Panc1 (cell line): ENCODE measurements around the gene MIS18A. TPM values are rescaled to one million over a fixed set of nuclear protein-coding genes. Genes with fewer than 3 reads are reported as not detected.

Experiments used
- ATAC-seq: fragments of 200-7000 bp; cut with Tn5 transposase; 2 replicates; pipeline ENCODE4 v1.9.1; 2020; ENCODE audit warnings: mild to moderate bottlenecking, moderate library complexity
- BruUV-seq: library from RNA; stranded (reverse); fragments of 400-500 nt; replicated peaks from 2 replicates; lab custom pipeline; 2021; lab: Mats Ljungman, UMichigan
- CTCF ChIA-PET: fragments of 300-600 bp; sonication (Branson Sonifier 250); formaldehyde crosslinking; loops from one replicate; lab custom pipeline; 2022; ENCODE audit warnings: antibody characterized with exemption; lab: Charles Lee
- POLR2A ChIA-PET: fragments of 300-600 bp; sonication (Branson Sonifier 250); formaldehyde crosslinking; loops from one replicate; lab custom pipeline; 2022; ENCODE audit warnings: antibody characterized with exemption; lab: Charles Lee
- DNase-seq: peaks from one replicate; pipeline ENCODE4 v3.0.0-alpha.2; 2010; ENCODE audit warnings: low read depth, low spot score
- H3K27ac ChIP-seq: 2 replicates; pipeline ENCODE4 v1.5.1; 2011; ENCODE audit warnings: mild to moderate bottlenecking, low read length, inconsistent platforms
- H3K27me3 ChIP-seq: fragments of 200-500 bp; sonication (Bioruptor generic); 2 replicates; pipeline ENCODE4 v1.6.0; 2014; ENCODE audit warnings: low read length, inconsistent platforms; ENCODE audit not compliant: control insufficient read depth, insufficient read depth
- H3K36me3 ChIP-seq: fragments of 200-500 bp; sonication (Bioruptor generic); 2 replicates; pipeline ENCODE4 v1.5.1; 2014; ENCODE audit warnings: inconsistent platforms, mild to moderate bottlenecking, low read length, moderate library complexity; ENCODE audit not compliant: control insufficient read depth, insufficient read depth
- H3K4me1 ChIP-seq: 2 replicates; pipeline ENCODE4 v1.5.1; 2011; ENCODE audit warnings: inconsistent platforms, mild to moderate bottlenecking, low read length, moderate library complexity; ENCODE audit not compliant: control insufficient read depth, insufficient read depth
- H3K4me3 ChIP-seq, 2 experiments: 2 replicates each; pipeline ENCODE4 v1.5.1; 2011 to 2012; ENCODE audit warnings: low read depth in 2 of 2, low read length in 2 of 2, mild to moderate bottlenecking in 2 of 2, inconsistent platforms in 1 of 2, moderate library complexity in 1 of 2
- H3K9me3 ChIP-seq: fragments of 200-500 bp; sonication (Bioruptor generic); 2 replicates; pipeline ENCODE4 v1.5.1; 2014; ENCODE audit warnings: low read depth, mild to moderate bottlenecking, inconsistent platforms, low read length, moderate library complexity; ENCODE audit not compliant: control insufficient read depth, insufficient read depth
- POLR2AphosphoS5 ChIP-seq: IDR thresholded peaks from 2 replicates; pipeline ENCODE4 v1.6.1; 2012; ENCODE audit warnings: mild to moderate bottlenecking, low read depth, low read length, moderate library complexity
- SIN3A ChIP-seq: IDR thresholded peaks from 2 replicates; pipeline ENCODE4 v1.6.1; 2012; ENCODE audit warnings: low read depth, mild to moderate bottlenecking, low read length, moderate library complexity, borderline replicate concordance; ENCODE audit not compliant: insufficient read depth
- TCF7L2 ChIP-seq: IDR thresholded peaks from 2 replicates; pipeline ENCODE4 v1.6.1; 2011; ENCODE audit warnings: mild to moderate bottlenecking, low read depth, low read length, inconsistent platforms
- in situ Hi-C: cut with HindIII; loops from 2 replicates; pipeline ENCODE4 v1.10.0; 2016; ENCODE audit warnings: low sequenced_read_pairs, low pct_unique_long_range_greater_than_20kb
- intact Hi-C: fragments of 100-400 bp; cut with micrococcal nuclease; formaldehyde crosslinking; loops from one replicate; pipeline ENCODE4 v1.10.0; 2022; ENCODE audit not compliant: unreplicated experiment
- total RNA-seq: library from RNA; stranded (reverse); gene quantifications from one replicate; pipeline ENCODE4 v1.2.1, GENCODE V29; 2021; ENCODE audit not compliant: unreplicated experiment
- TF ChIP-seq, protein P1 (sequence below), 2 experiments: IDR thresholded peaks; 2 replicates each; pipeline ENCODE4 v1.6.1; 2011 to 2012; ENCODE audit warnings: low read depth in 2 of 2, control low read depth in 1 of 2, low read length in 1 of 2, mild to moderate bottlenecking in 1 of 2, moderate library complexity in 1 of 2; ENCODE audit not compliant: insufficient read depth in 1 of 2
- TF ChIP-seq, protein P2 (sequence below): fragments of 450-650 bp; IDR thresholded peaks from 2 replicates; pipeline ENCODE4 v1.5.1; 2017; ENCODE audit warnings: mild to moderate bottlenecking

MIS18A gene
- total RNA-seq, 1 experiment from 2014 or later = 16.3 TPM

DNA sequence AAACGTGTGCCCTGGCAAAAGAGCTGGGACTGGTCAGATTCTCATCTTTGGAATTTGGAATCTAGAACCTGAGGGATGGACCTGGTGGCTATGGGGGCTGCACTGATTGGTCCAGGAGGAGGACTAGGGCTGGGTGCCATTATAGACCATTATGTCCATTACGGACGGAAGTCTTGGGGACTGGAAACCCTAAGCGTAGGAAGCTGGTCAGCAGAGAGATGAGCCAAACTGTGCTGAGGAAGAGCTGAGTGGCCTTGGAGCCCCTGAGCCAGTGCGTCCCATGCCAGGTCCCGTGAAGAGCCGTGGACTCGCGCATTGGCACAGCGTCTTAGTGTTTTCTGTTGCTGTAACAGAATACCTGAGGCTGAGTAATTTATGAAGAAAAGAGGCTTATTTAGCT is 29.8 kb upstream of the MIS18A start:
- in situ Hi-C loops = no loop called here
- no peaks in the 10 kb centered on the region for H3K36me3 ChIP-seq
- DNase-seq (no peak), ATAC-seq (no peak)
- BruUV-seq = no TSS peak
- intact Hi-C loops = no loop called here
- no peak overlapping the region for H3K27ac ChIP-seq
- H3K27me3 ChIP-seq = no peaks in the 10 kb centered on the region
- CTCF ChIA-PET = no interaction called here
- no peak for TF ChIP-seq POLR2AphosphoS5
- TF ChIP-seq, protein P1, sequence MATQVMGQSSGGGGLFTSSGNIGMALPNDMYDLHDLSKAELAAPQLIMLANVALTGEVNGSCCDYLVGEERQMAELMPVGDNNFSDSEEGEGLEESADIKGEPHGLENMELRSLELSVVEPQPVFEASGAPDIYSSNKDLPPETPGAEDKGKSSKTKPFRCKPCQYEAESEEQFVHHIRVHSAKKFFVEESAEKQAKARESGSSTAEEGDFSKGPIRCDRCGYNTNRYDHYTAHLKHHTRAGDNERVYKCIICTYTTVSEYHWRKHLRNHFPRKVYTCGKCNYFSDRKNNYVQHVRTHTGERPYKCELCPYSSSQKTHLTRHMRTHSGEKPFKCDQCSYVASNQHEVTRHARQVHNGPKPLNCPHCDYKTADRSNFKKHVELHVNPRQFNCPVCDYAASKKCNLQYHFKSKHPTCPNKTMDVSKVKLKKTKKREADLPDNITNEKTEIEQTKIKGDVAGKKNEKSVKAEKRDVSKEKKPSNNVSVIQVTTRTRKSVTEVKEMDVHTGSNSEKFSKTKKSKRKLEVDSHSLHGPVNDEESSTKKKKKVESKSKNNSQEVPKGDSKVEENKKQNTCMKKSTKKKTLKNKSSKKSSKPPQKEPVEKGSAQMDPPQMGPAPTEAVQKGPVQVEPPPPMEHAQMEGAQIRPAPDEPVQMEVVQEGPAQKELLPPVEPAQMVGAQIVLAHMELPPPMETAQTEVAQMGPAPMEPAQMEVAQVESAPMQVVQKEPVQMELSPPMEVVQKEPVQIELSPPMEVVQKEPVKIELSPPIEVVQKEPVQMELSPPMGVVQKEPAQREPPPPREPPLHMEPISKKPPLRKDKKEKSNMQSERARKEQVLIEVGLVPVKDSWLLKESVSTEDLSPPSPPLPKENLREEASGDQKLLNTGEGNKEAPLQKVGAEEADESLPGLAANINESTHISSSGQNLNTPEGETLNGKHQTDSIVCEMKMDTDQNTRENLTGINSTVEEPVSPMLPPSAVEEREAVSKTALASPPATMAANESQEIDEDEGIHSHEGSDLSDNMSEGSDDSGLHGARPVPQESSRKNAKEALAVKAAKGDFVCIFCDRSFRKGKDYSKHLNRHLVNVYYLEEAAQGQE (IDR thresholded peaks at IDR 0.05; ENCODE audit: insufficient read depth in 1 of 2, low read depth in 2 of 2, low read length in 1 of 2) = no peak
- no peaks in the 10 kb centered on the region for H3K4me1 ChIP-seq
- POLR2A ChIA-PET = no interaction called here
- no peak overlapping the region for H3K4me3 ChIP-seq
- H3K9me3 ChIP-seq = no peaks in the 10 kb centered on the region

DNA sequence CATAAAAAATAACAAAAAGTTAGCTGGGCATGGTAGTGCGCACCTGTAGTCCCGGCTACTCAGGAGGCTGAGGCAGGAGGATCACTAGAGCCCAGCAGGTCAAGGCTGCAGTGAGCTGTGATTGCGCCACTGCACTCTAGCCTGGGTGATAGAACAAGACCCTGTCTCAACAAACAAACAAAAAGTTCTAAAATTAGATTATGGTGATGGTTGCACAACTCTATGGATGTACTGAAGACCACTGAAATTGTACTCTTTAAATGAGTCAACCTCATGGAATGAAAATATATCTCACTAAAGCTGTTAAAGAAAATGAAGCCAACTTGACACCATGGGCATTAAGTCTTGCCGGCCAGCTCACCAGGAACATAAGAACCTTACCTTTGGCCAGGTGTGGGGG is 28.9 kb upstream of the MIS18A start:
- in situ Hi-C loops (no loop called here), intact Hi-C loops (no loop called here)
- CTCF ChIA-PET = no interaction called here
- Histone ChIP-seq H3K9me3 (no peaks in the 10 kb centered on the region), H3K4me1 (no peaks in the 10 kb centered on the region), H3K36me3 (no peaks in the 10 kb centered on the region), H3K27me3 (no peaks in the 10 kb centered on the region), H3K27ac (no peak overlapping the region), H3K4me3 (no peak overlapping the region)
- POLR2A ChIA-PET = no interaction called here
- no peak for ATAC-seq
- DNase-seq = no peak
- TF ChIP-seq POLR2AphosphoS5 (no peak), TCF7L2 (no peak), SIN3A (no peak)
- TF ChIP-seq, protein P1 (IDR thresholded peaks at IDR 0.05; ENCODE audit: insufficient read depth in 1 of 2, low read depth in 2 of 2, low read length in 1 of 2) = no peak
- TF ChIP-seq, protein P2, sequence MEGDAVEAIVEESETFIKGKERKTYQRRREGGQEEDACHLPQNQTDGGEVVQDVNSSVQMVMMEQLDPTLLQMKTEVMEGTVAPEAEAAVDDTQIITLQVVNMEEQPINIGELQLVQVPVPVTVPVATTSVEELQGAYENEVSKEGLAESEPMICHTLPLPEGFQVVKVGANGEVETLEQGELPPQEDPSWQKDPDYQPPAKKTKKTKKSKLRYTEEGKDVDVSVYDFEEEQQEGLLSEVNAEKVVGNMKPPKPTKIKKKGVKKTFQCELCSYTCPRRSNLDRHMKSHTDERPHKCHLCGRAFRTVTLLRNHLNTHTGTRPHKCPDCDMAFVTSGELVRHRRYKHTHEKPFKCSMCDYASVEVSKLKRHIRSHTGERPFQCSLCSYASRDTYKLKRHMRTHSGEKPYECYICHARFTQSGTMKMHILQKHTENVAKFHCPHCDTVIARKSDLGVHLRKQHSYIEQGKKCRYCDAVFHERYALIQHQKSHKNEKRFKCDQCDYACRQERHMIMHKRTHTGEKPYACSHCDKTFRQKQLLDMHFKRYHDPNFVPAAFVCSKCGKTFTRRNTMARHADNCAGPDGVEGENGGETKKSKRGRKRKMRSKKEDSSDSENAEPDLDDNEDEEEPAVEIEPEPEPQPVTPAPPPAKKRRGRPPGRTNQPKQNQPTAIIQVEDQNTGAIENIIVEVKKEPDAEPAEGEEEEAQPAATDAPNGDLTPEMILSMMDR = no peak
- BruUV-seq = no TSS peak
